K562 (cell line): ENCODE data around the gene SGPP1. TPM values are rescaled to one million over a fixed set of nuclear protein-coding genes. Genes with fewer than 3 reads are reported as not detected.

Experiments
- ATAC-seq: fragments of 200-7000 bp; cut with Tn5 transposase; 3 replicates; pipeline ENCODE4 v1.9.1; 2020; ENCODE audit warnings: moderate library complexity
- BruUV-seq: library from RNA; stranded (reverse); fragments of 400-500 nt; replicated peaks from 2 replicates; lab custom pipeline; 2021; lab: Mats Ljungman, UMichigan
- CTCF ChIA-PET: fragments of 300-600 bp; formaldehyde crosslinking; extraction: SDS; loops from one replicate; lab custom pipeline; 2021; ENCODE audit warnings: low intra/inter-chr PET ratio; lab: Yijun Ruan, JAX
- POLR2A ChIA-PET: fragments of 300-600, 350-650 bp; sonication (Branson Sonifier 250); formaldehyde crosslinking; extraction: SDS; loops from one replicate; lab custom pipeline; 2021; ENCODE audit warnings: antibody characterized with exemption, inconsistent platforms; lab: Yijun Ruan, JAX
- DNase-seq, 4 experiments: peaks; one replicate each; pipeline versions ENCODE4 v3.0.0 to v3.0.0-alpha.2; 2011 to 2018; ENCODE audit warnings: low spot score in 3 of 4, mixed read lengths in 3 of 4; ENCODE audit errors: extremely low read depth in 1 of 4
- FAIRE-seq: peaks from 2 replicates; lab custom pipeline; 2011; peaks lifted over from hg19 to GRCh38; lab: Jason Lieb, UNC
- H2AFZ ChIP-seq: 2 replicates; pipeline ENCODE4 v1.6.0; 2011; ENCODE audit warnings: low read depth, low read length, control low read depth, inconsistent platforms
- H3K27ac ChIP-seq: fragments of 200-600 bp; 3 replicates; pipeline ENCODE4 v1.8.0; 2011; ENCODE audit warnings: low read depth, mild to moderate bottlenecking, control low read depth, inconsistent platforms, low read length, moderate library complexity, mixed read lengths; ENCODE audit errors: extremely low read depth
- H3K27me3 ChIP-seq, 2 experiments: fragments of 300-600 bp in 1 of 2; 2 replicates in 1 of 2; 3 replicates in 1 of 2; pipeline versions ENCODE4 v1.6.0 to v1.8.0; 2011; ENCODE audit warnings: inconsistent platforms in 2 of 2, low read length in 2 of 2, mild to moderate bottlenecking in 1 of 2, mixed read lengths in 1 of 2, moderate library complexity in 1 of 2; ENCODE audit not compliant: control insufficient read depth in 2 of 2, insufficient read depth in 2 of 2
- H3K36me3 ChIP-seq: fragments of 300-600 bp; 3 replicates; pipeline ENCODE4 v1.8.0; 2011; ENCODE audit warnings: mild to moderate bottlenecking, low read length, inconsistent platforms; ENCODE audit not compliant: control insufficient read depth, insufficient read depth
- H3K4me1 ChIP-seq, 2 experiments: fragments of 200-600 bp in 1 of 2; replicated peaks in 1 of 2; 2 replicates in 1 of 2; 3 replicates in 1 of 2; pipeline versions ENCODE4 v1.5.1 to v1.8.0; 2011; ENCODE audit warnings: inconsistent platforms in 2 of 2, low read length in 2 of 2, mild to moderate bottlenecking in 1 of 2, mixed read lengths in 1 of 2, moderate library complexity in 1 of 2; ENCODE audit not compliant: control insufficient read depth in 2 of 2, insufficient read depth in 2 of 2
- H3K4me2 ChIP-seq: 2 replicates; pipeline ENCODE4 v1.6.1; 2011; ENCODE audit warnings: low read length, control low read depth, inconsistent platforms, mixed read lengths; ENCODE audit not compliant: insufficient read depth
- H3K4me3 ChIP-seq: fragments of 200-600 bp; sonication (generic), shearing (Covaris generic); 2 replicates; pipeline ENCODE4 v1.5.1; 2016; ENCODE audit warnings: control low read depth, inconsistent platforms
- H3K79me2 ChIP-seq: fragments of 200-600 bp; 3 replicates; pipeline ENCODE4 v1.8.0; 2011; ENCODE audit warnings: low read length, inconsistent platforms; ENCODE audit not compliant: control insufficient read depth, insufficient read depth
- H3K9ac ChIP-seq, 2 experiments: 2 replicates each; pipeline versions ENCODE4 v1.6.0 to v1.6.1; 2011; ENCODE audit warnings: low read depth in 2 of 2, low read length in 2 of 2, control low read depth in 1 of 2, inconsistent platforms in 1 of 2, mild to moderate bottlenecking in 1 of 2, mixed read lengths in 1 of 2; ENCODE audit not compliant: insufficient read depth in 1 of 2
- H3K9me1 ChIP-seq: one replicate; pipeline ENCODE4 v1.6.0; 2011; ENCODE audit warnings: inconsistent platforms, mild to moderate bottlenecking, low read length, moderate library complexity; ENCODE audit not compliant: control insufficient read depth, insufficient read depth
- H3K9me3 ChIP-seq: replicated peaks from 2 replicates; pipeline ENCODE4 v1.5.1; 2011; ENCODE audit warnings: low read depth, low read length, inconsistent platforms; ENCODE audit not compliant: control insufficient read depth, insufficient read depth
- H4K20me1 ChIP-seq: replicated peaks from 2 replicates; pipeline ENCODE4 v1.6.1; 2011; ENCODE audit warnings: low read length, inconsistent platforms, mixed read lengths; ENCODE audit not compliant: control insufficient read depth, insufficient read depth
- ATF4 ChIP-seq: fragments of 450-650 bp; formaldehyde crosslinking; IDR thresholded peaks from 2 replicates; pipeline ENCODE4 v1.4.0; 2022; ENCODE audit warnings: mild to moderate bottlenecking, moderate library complexity
- BDP1 ChIP-seq: IDR thresholded peaks from 3 replicates; pipeline ENCODE4 v1.6.1; 2011; ENCODE audit not compliant: insufficient read length, insufficient read depth
- CBFA2T2 ChIP-seq: fragments of 450-650 bp; conservative IDR thresholded peaks from 2 replicates; pipeline ENCODE4 v1.6.1; 2017; ENCODE audit warnings: mild to moderate bottlenecking
- ETV1 ChIP-seq: fragments of 450-650 bp; conservative IDR thresholded peaks from 2 replicates; pipeline ENCODE4 v1.6.1; 2016; ENCODE audit warnings: missing genetic modification characterization, control low read depth, low read depth, missing compliant biosample characterization
- FOXJ3 ChIP-seq: sonication (generic); formaldehyde crosslinking; IDR thresholded peaks from 2 replicates; pipeline ENCODE4 v1.4.0; 2020; ENCODE audit warnings: mild to moderate bottlenecking, missing genetic modification reagents
- FOXK1 ChIP-seq: sonication (generic); formaldehyde crosslinking; IDR thresholded peaks from 2 replicates; pipeline ENCODE4 v1.8.0; 2022; ENCODE audit warnings: missing genetic modification reagents, mild to moderate bottlenecking, borderline replicate concordance
- FOXO4 ChIP-seq: fragments of 450-650 bp; formaldehyde crosslinking; IDR thresholded peaks from 2 replicates; pipeline ENCODE4 v1.4.0; 2020; ENCODE audit warnings: mild to moderate bottlenecking, moderate library complexity
- IRF9 ChIP-seq: fragments of 450-650 bp; IDR thresholded peaks from 2 replicates; pipeline ENCODE4 v1.6.1; 2016; ENCODE audit warnings: missing biosample characterization, missing genetic modification characterization
- JUNB ChIP-seq: fragments of 450-650 bp; formaldehyde crosslinking; conservative IDR thresholded peaks from 2 replicates; pipeline ENCODE4 v1.4.0; 2020; ENCODE audit warnings: mild to moderate bottlenecking
- KAT2B ChIP-seq: IDR thresholded peaks from one replicate; pipeline ENCODE4 v1.6.1; 2012; ENCODE audit warnings: low read depth, mild to moderate bottlenecking, control low read depth, inconsistent platforms, low read length, moderate library complexity
- KAT7 ChIP-seq: sonication (generic); formaldehyde crosslinking; IDR thresholded peaks from 2 replicates; pipeline ENCODE4 v1.8.0; 2022; ENCODE audit warnings: missing genetic modification reagents, mild to moderate bottlenecking, borderline replicate concordance
- POLR2A ChIP-seq: fragments of 450-650 bp; conservative IDR thresholded peaks from 2 replicates; pipeline ENCODE4 v1.6.1; 2016
- TAL1 ChIP-seq: fragments of 450-650 bp; IDR thresholded peaks from 2 replicates; pipeline ENCODE4 v1.6.1; 2016; ENCODE audit warnings: mild to moderate bottlenecking
- TFAP4 ChIP-seq: sonication (generic); formaldehyde crosslinking; IDR thresholded peaks from 2 replicates; pipeline ENCODE4 v1.8.0; 2022; ENCODE audit warnings: missing genetic modification reagents, mild to moderate bottlenecking, moderate library complexity, borderline replicate concordance
- ZNF174 ChIP-seq: fragments of 250-450 bp; sonication (Bioruptor Pico); IDR thresholded peaks from 2 replicates; pipeline ENCODE4 v1.4.0; 2020; ENCODE audit warnings: mild to moderate bottlenecking
- ZNF354B ChIP-seq: fragments of 250-450 bp; sonication (Bioruptor Pico); IDR thresholded peaks from 2 replicates; pipeline ENCODE4 v1.4.0; 2020
- ZNF75A ChIP-seq: fragments of 450-650 bp; formaldehyde crosslinking; IDR thresholded peaks from 2 replicates; pipeline ENCODE4 v1.4.0; 2020; ENCODE audit warnings: mild to moderate bottlenecking
- ZNF780A ChIP-seq: fragments of 250-450 bp; sonication (Bioruptor Pico); IDR thresholded peaks from 2 replicates; pipeline ENCODE4 v1.5.0; 2021; ENCODE audit warnings: mild to moderate bottlenecking
- WGBS: fragments of 100-300 bp; shearing (Covaris generic); methylation state at CpG from one replicate; pipeline ENCODE4 v1.1.6; 2016; ENCODE audit warnings: low coverage, mixed read lengths; ENCODE audit not compliant: insufficient coverage; ENCODE audit errors: missing lambda C conversion rate; 5-methylcytosine and 5-hydroxymethylcytosine counted together
- in situ Hi-C: fragments of 300-500 bp; cut with MboI; formaldehyde crosslinking; loops from 4 replicates; pipeline ENCODE4 v1.15.0; 2018; ENCODE audit warnings: inconsistent platforms, mixed read lengths
- intact Hi-C: fragments of 100-400 bp; cut with micrococcal nuclease; formaldehyde crosslinking; loops from 2 replicates; pipeline ENCODE4 v1.14.2; 2022
- polyA plus RNA-seq, 8 experiments: library from polyadenylated mRNA; depleted of rRNA in 4 of 8; stranded (reverse) in 5 of 8; unstranded in 3 of 8; fragments of >200 nt; fragmentation: Nextera tagmentation in 2 of 8; fragmentation: Illumina TruSeq in 1 of 8; extraction: Ambion mirVana in 2 of 8; extraction: Trizol in 1 of 8; gene quantifications; 2 replicates each; pipeline versions ENCODE4 v1.2.1 to v1.2.3, GENCODE V29; 2011 to 2014; ENCODE audit warnings: inconsistent platforms in 1 of 8, missing spikeins in 1 of 8
- total RNA-seq, 7 experiments: library from RNA; depleted of rRNA in 6 of 7; stranded (reverse); fragments of >200 nt in 6 of 7; fragmentation: Illumina TruSeq in 2 of 7; extraction: Trizol in 2 of 7; gene quantifications; 2 replicates each; pipeline versions ENCODE4 v1.2.1 to v1.2.3, GENCODE V29; 2011 to 2021; ENCODE audit warnings: low replicate concordance in 1 of 7

Gene SGPP1
- total and polyA plus RNA-seq, 9 of the 15 experiments (the other 6 are each of a cell fraction or from before 2014, with no cell fraction given) = 2.2 to 7.3 (median 5.6) TPM

- intact Hi-C loops = loop anchor here (2.0 kb wide), 1 partner anchor 83 kb away; no protein-coding TSS in a partner anchor
- peaks cover 0 to 11% of the 10 kb centered on the region in 2 experiments; a peak in 2 of 5 replicates for H3K4me1 ChIP-seq
- no peak for FAIRE-seq
- no peaks in the 10 kb centered on the region for H3K9me3 ChIP-seq
- H3K79me2 ChIP-seq = peaks cover 32% of the 10 kb centered on the region
- H3K27me3 ChIP-seq = no peaks in the 10 kb centered on the region
- no TSS peak for BruUV-seq
- TF ChIP-seq ZNF354B (CRISPR knock-in tag) (no peak), TFAP4 (no peak), KAT2B (no peak), ZNF780A (no peak), CBFA2T2 (no peak), ZNF75A (no peak), FOXO4 (CRISPR knock-in tag) (no peak), ETV1 (tag) (no peak), IRF9 (no peak), ATF4 (CRISPR knock-in tag) (no peak), BDP1 (no peak), POLR2A (no peak), KAT7 (no peak), FOXJ3 (CRISPR knock-in tag) (no peak), TAL1 (no peak), ZNF174 (CRISPR knock-in tag) (no peak), JUNB (CRISPR knock-in tag) (no peak), FOXK1 (CRISPR knock-in tag) (no peak)
- 24% methylated on average over 8 of the region's 8 CpGs for WGBS
- CTCF ChIA-PET = no interaction called here
- POLR2A ChIA-PET = interaction anchor here (0.9 kb wide), 1 partner anchor 13 kb away, joined by 5 read pairs; no protein-coding TSS in a partner anchor
- no peaks in the 10 kb centered on the region for H4K20me1 ChIP-seq
- H2AFZ ChIP-seq = no peak overlapping the region
- H3K4me3 ChIP-seq = peak overlapping the region; percentile 88
- peak overlapping the region in 1 of 2 experiments; percentile 69; a peak in 2 of 4 replicates for H3K9ac ChIP-seq
- in situ Hi-C loops = no loop called here
- DNase-seq = no peak
- no peaks in the 10 kb centered on the region for H3K9me1 ChIP-seq
- H3K4me2 ChIP-seq = peak overlapping the region; percentile 89
- H3K27ac ChIP-seq = no peak overlapping the region; the same call in 2 of the 3 replicates
- no peaks in the 10 kb centered on the region for H3K36me3 ChIP-seq
- no peak for ATAC-seq
These were observed 1.9 kb downstream of the SGPP1 start for GRCh38 chr14:63725786-63726460.
